Measurements from ENCODE around the gene OSTF1. TPM values are rescaled to one million over a fixed set of nuclear protein-coding genes. Genes with fewer than 3 reads are reported as not detected.

OSTF1 gene
- total RNA-seq, 1 donor from 2014 or later: 27.0 TPM

GRCh38 chr9:75117564-75117963 lies 29.2 kb downstream of the OSTF1 start:
- DNase-seq (ENCODE audit: low spot score): no peak

GRCh38 chr9:75120686-75121085 lies 32.4 kb downstream of the OSTF1 start:
- no peak for DNase-seq (ENCODE audit: low spot score)

- DNase-seq (ENCODE audit: low spot score): no peak
Measured at GRCh38 chr9:75121914-75122558, 33.7 kb downstream of the OSTF1 start.

GRCh38 chr9:75123696-75124095 lies 35.4 kb downstream of the OSTF1 start:
- no peak for DNase-seq (ENCODE audit: low spot score)

GRCh38 chr9:75128535-75128934 lies 40.2 kb downstream of the OSTF1 start:
- DNase-seq (ENCODE audit: low spot score): no peak

- no peak for DNase-seq (ENCODE audit: low spot score)
Measured at GRCh38 chr9:75130172-75130571, 41.9 kb downstream of the OSTF1 start.

GRCh38 chr9:75130621-75131230 lies 42.4 kb downstream of the OSTF1 start:
- DNase-seq (ENCODE audit: low spot score): no peak

- DNase-seq (ENCODE audit: low spot score): no peak
Measured at GRCh38 chr9:75131700-75132099, 43.4 kb downstream of the OSTF1 start.

GRCh38 chr9:75132244-75132643 lies 43.9 kb downstream of the OSTF1 start:
- DNase-seq (ENCODE audit: low spot score): no peak

GRCh38 chr9:75133396-75133795 lies 45.1 kb downstream of the OSTF1 start:
- DNase-seq (ENCODE audit: low spot score): no peak

- no peak for DNase-seq (ENCODE audit: low spot score)
Measured at GRCh38 chr9:75134495-75134894, 46.2 kb downstream of the OSTF1 start.

- no peak for DNase-seq (ENCODE audit: low spot score)
Measured at GRCh38 chr9:75138260-75139040, 50.1 kb downstream of the OSTF1 start.

- no peak for DNase-seq (ENCODE audit: low spot score)
Measured at GRCh38 chr9:75139201-75139600, 50.9 kb downstream of the OSTF1 start.

- DNase-seq (ENCODE audit: low spot score): no peak
Measured at GRCh38 chr9:75140261-75140660, 51.9 kb downstream of the OSTF1 start.

- no peak for DNase-seq (ENCODE audit: low spot score)
Measured at GRCh38 chr9:75142202-75142601, 53.9 kb downstream of the OSTF1 start.

- DNase-seq (ENCODE audit: low spot score): no peak
Measured at GRCh38 chr9:75146229-75146628, 57.9 kb downstream of the OSTF1 start.

GRCh38 chr9:75147638-75148037 lies 59.3 kb downstream of the OSTF1 start:
- DNase-seq (ENCODE audit: low spot score): peak; percentile 11

- peak; percentile 94 for DNase-seq (ENCODE audit: low spot score)
Measured at GRCh38 chr9:75148561-75148960, 60.2 kb downstream of the OSTF1 start.

- peak; percentile 10 for DNase-seq (ENCODE audit: low spot score)
Measured at GRCh38 chr9:75149841-75150241, 61.5 kb downstream of the OSTF1 start.

- DNase-seq (ENCODE audit: low spot score): no peak
Measured at GRCh38 chr9:75150512-75150911, 62.2 kb downstream of the OSTF1 start.

- no peak for DNase-seq (ENCODE audit: low spot score)
Measured at GRCh38 chr9:75152416-75152815, 64.1 kb downstream of the OSTF1 start.

- DNase-seq (ENCODE audit: low spot score): no peak
Measured at GRCh38 chr9:75156858-75157257, 68.5 kb downstream of the OSTF1 start.
